ENCODE measurements around the gene YIPF6. TPM values are rescaled to one million over a fixed set of nuclear protein-coding genes. Genes with fewer than 3 reads are reported as not detected.

Gene YIPF6
- total and polyA plus RNA-seq, 9 donors, result 8.6 to 31.7 (median 25.4) TPM

- Histone ChIP-seq H3K36me3 (no peaks in the 10 kb centered on the region), H3K27ac (peak overlapping the region; percentile 76 to 91), H3K27me3 (no peaks in the 10 kb centered on the region), H3K4me1 (ENCODE audit: insufficient read depth) (no peaks in the 10 kb centered on the region), H3K4me3 (peak overlapping the region; percentile 73), H3K9me3 (no peaks in the 10 kb centered on the region)
- intact Hi-C loops (cut with DNase I), result no loop called here
- 18 to 31% (median 29%) methylated on average over 4 of the region's 4 CpGs for WGBS, 3 donors
- DNase-seq, result no peak
- TF ChIP-seq POLR2A (IDR thresholded peaks at IDR 0.05), result no peak
- TF ChIP-seq CTCF (IDR thresholded peaks at IDR 0.05), result peak in 1 of 3 donors; percentile 14
- no peak for TF ChIP-seq EP300 (IDR thresholded peaks at IDR 0.05)
These were observed 775 bp upstream of the YIPF6 start for GRCh38 chrX:68498044-68498507.

GRCh38 chrX:68499543-68500504, 973 bp downstream of the YIPF6 start:
- Histone ChIP-seq H3K4me1 (ENCODE audit: insufficient read depth) (no peaks in the 10 kb centered on the region), H3K9me3 (no peaks in the 10 kb centered on the region), H3K4me3 (peak overlapping the region; percentile 73), H3K36me3 (no peaks in the 10 kb centered on the region), H3K27ac (no peak overlapping the region), H3K27me3 (no peaks in the 10 kb centered on the region)
- intact Hi-C loops (cut with DNase I), result no loop called here
- TF ChIP-seq CTCF (IDR thresholded peaks at IDR 0.05), result no peak
- TF ChIP-seq POLR2A (IDR thresholded peaks at IDR 0.05), result no peak
- TF ChIP-seq EP300 (IDR thresholded peaks at IDR 0.05), result no peak
- no peak for DNase-seq
- WGBS, 3 donors, result 72 to 78% (median 74%) methylated on average over 17 of the region's 17 CpGs

- intact Hi-C loops (cut with DNase I), result no loop called here
- no peaks in the 10 kb centered on the region for H3K27me3 ChIP-seq
- no peak for TF ChIP-seq EP300 (IDR thresholded peaks at IDR 0.05)
- TF ChIP-seq POLR2A (IDR thresholded peaks at IDR 0.05), result no peak
- TF ChIP-seq CTCF (IDR thresholded peaks at IDR 0.05), result no peak
- WGBS, 3 donors, result 68 to 75% (median 73%) methylated on average over 11 of the region's 11 CpGs
- H3K27ac ChIP-seq, result no peak overlapping the region
- H3K4me3 ChIP-seq, result no peak overlapping the region
- DNase-seq, result no peak
- no peaks in the 10 kb centered on the region for H3K4me1 ChIP-seq (ENCODE audit: insufficient read depth)
- no peaks in the 10 kb centered on the region for H3K36me3 ChIP-seq
- H3K9me3 ChIP-seq, result no peaks in the 10 kb centered on the region
These were observed 5.2 kb downstream of the YIPF6 start for GRCh38 chrX:68503836-68504636.

- Histone ChIP-seq H3K9me3 (no peaks in the 10 kb centered on the region), H3K36me3 (no peaks in the 10 kb centered on the region), H3K27ac (no peak overlapping the region), H3K4me1 (ENCODE audit: insufficient read depth) (no peaks in the 10 kb centered on the region), H3K4me3 (no peak overlapping the region), H3K27me3 (no peaks in the 10 kb centered on the region)
- TF ChIP-seq CTCF (IDR thresholded peaks at IDR 0.05) (no peak), POLR2A (IDR thresholded peaks at IDR 0.05) (no peak), EP300 (IDR thresholded peaks at IDR 0.05) (no peak)
- no peak for DNase-seq
- WGBS, 3 donors, result 64 to 67% (median 65%) methylated on average over 2 of the region's 2 CpGs
- intact Hi-C loops (cut with DNase I), result no loop called here
These were observed 7.8 kb downstream of the YIPF6 start for GRCh38 chrX:68506649-68507048.

Measured in ovary (tissue), 9 donors.